Neural progenitor cell (in vitro differentiated cells): Measurements from ENCODE around the gene GRIK5. TPM values are rescaled to one million over a fixed set of nuclear protein-coding genes. Genes with fewer than 3 reads are reported as not detected.
"Not testable (repeated sequence)": the region's sequence is repeated elsewhere in the genome, so short reads cannot be mapped to it uniquely, and the experiment has no call there.

Experiments used
- DNase-seq: peaks from one replicate; pipeline ENCODE4 v3.0.0-alpha.2; 2016; ENCODE audit warnings: low spot score
- H2AFZ ChIP-seq: fragments of 200-600 bp; sonication (generic); replicated peaks from 2 replicates; pipeline ENCODE4 v1.6.1; 2016; ENCODE audit warnings: antibody characterized with exemption
- H3F3A ChIP-seq: fragments of 200-600 bp; sonication (generic); 2 replicates; pipeline ENCODE4 v1.6.1; 2016; ENCODE audit warnings: antibody characterized with exemption, low read depth
- H3K27ac ChIP-seq: fragments of 200-600 bp; sonication (generic); 2 replicates; pipeline ENCODE4 v1.5.1; 2016; ENCODE audit warnings: mild to moderate bottlenecking
- H3K27me3 ChIP-seq: fragments of 200-600 bp; sonication (generic); 2 replicates; pipeline ENCODE4 v1.6.1; 2016; ENCODE audit warnings: mild to moderate bottlenecking, moderate library complexity
- H3K36me3 ChIP-seq: fragments of 200-600 bp; sonication (generic); 2 replicates; pipeline ENCODE4 v1.5.1; 2016
- H3K4me1 ChIP-seq: fragments of 200-600 bp; sonication (generic); 2 replicates; pipeline ENCODE4 v1.6.1; 2016; ENCODE audit warnings: mixed run types
- H3K4me2 ChIP-seq: fragments of 200-600 bp; sonication (generic); 2 replicates; pipeline ENCODE4 v1.6.1; 2016
- H3K4me3 ChIP-seq: fragments of 200-600 bp; sonication (generic); 2 replicates; pipeline ENCODE4 v1.5.1; 2016
- H3K79me2 ChIP-seq: fragments of 200-600 bp; sonication (generic); 2 replicates; pipeline ENCODE4 v1.6.1; 2016; ENCODE audit warnings: low read depth
- H3K9ac ChIP-seq: fragments of 200-600 bp; sonication (generic); 2 replicates; pipeline ENCODE4 v1.6.1; 2016
- H3K9me3 ChIP-seq: fragments of 200-600 bp; sonication (generic); 2 replicates; pipeline ENCODE4 v1.5.1; 2016; ENCODE audit warnings: low read depth
- H4K20me1 ChIP-seq: fragments of 200-600 bp; sonication (generic); 2 replicates; pipeline ENCODE4 v1.6.1; 2016; ENCODE audit warnings: low read depth
- H3K27ac Mint-ChIP-seq: 3 replicates; pipeline ENCODE4 v1.8.0; 2021; ENCODE audit warnings: mixed read lengths
- H3K27me3 Mint-ChIP-seq: 2 replicates; pipeline ENCODE4 v1.8.0; 2022; ENCODE audit warnings: low read depth, mild to moderate bottlenecking, inconsistent platforms, moderate library complexity, mixed read lengths; ENCODE audit not compliant: insufficient read depth
- H3K36me3 Mint-ChIP-seq: 3 replicates; pipeline ENCODE4 v1.8.0; 2021; ENCODE audit warnings: mixed read lengths
- H3K4me1 Mint-ChIP-seq: 3 replicates; pipeline ENCODE4 v1.8.0; 2021; ENCODE audit warnings: mixed read lengths
- H3K4me3 Mint-ChIP-seq: 3 replicates; pipeline ENCODE4 v1.8.0; 2021; ENCODE audit warnings: mild to moderate bottlenecking, moderate library complexity, mixed read lengths
- H3K9me3 Mint-ChIP-seq: 3 replicates; pipeline ENCODE4 v1.8.0; 2020; ENCODE audit warnings: mixed read lengths
- CTCF ChIP-seq: fragments of 200-600 bp; sonication (generic); IDR thresholded peaks from 2 replicates; pipeline ENCODE4 v1.5.1; 2017; ENCODE audit warnings: antibody characterized with exemption, mild to moderate bottlenecking
- EZH2 ChIP-seq: fragments of 200-600 bp; sonication (generic); IDR thresholded peaks from 2 replicates; pipeline ENCODE4 v1.6.1; 2017; ENCODE audit warnings: antibody characterized with exemption, mild to moderate bottlenecking, moderate library complexity
- EZH2phosphoT487 ChIP-seq: fragments of 200-600 bp; sonication (generic); IDR thresholded peaks from 2 replicates; pipeline ENCODE4 v1.6.1; 2017; ENCODE audit warnings: antibody characterized with exemption
- total RNA-seq: library from RNA; depleted of rRNA; stranded (reverse); fragments of >200 nt; gene quantifications from 2 replicates; pipeline ENCODE4 v1.2.3, GENCODE V29; 2015; ENCODE audit warnings: low replicate concordance

Gene GRIK5
- total RNA-seq, 1 donor from 2014 or later: 5.8 TPM

DNA sequence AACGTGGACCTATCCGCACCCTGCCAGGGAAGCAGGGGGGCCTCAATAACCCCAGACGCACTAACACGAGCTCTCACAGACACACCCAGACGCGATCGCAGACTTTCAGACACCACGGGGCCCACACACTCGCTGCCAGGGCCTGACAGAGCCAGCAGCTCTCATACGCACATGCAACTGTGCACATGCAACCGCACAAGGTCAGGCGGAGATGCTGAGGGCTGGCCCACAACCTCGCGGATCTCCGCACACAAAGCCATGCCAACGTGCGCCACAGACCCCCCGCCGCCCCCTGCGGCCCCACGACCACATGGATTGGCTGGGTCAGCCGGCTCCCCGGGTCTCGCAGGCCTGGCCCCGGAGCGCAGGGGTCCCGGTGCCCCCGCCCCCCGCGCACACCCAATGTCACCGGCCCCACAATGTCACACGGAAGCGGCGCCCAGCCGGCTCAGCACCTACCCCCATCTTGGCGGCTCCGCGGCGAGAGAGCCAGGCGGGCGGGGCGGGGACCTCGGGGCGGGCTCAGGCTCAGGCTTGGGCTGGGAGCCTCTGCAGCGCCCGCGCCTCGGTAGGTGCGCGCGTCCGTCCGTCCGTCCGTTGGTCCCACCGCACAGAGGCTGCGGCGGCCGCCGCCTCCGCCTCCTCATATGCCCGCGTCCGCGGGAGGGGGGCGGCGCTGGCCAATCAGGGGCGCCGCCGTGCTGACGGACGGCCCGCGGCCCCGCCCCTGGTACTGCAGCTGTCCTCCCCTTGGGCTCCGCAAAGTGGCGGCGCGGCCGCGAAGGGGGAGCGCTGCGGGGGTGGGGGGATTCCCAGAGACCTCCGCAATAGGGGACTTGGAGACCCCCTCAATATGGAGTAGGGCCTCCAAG lies 76.2 kb downstream of the GRIK5 start, which contains the start of gene ATP1A3:
Gene ATP1A3 (minus strand): TSS at position 619 of the 872 bp plus-strand sequence. CDS start 154 bp downstream, at position 465.
- peak within 1 kb of the TSS; percentile 3 for H3K27ac Mint-ChIP-seq
- H3K79me2 ChIP-seq: no peaks in the 10 kb centered on the region
- peak; percentile 93 for DNase-seq
- peak within 1 kb of the TSS; percentile 82 for H3K4me2 ChIP-seq
- peaks cover 45% of the 10 kb centered on the region for H3K27me3 Mint-ChIP-seq
- peaks cover 2% of the 10 kb centered on the region for H3K9me3 Mint-ChIP-seq
- H3K4me1 ChIP-seq: peaks cover 4% of the 10 kb centered on the region
- peaks cover 22% of the 10 kb centered on the region for H3F3A ChIP-seq
- peaks cover 45% of the 10 kb centered on the region for H4K20me1 ChIP-seq
- H3K4me3 Mint-ChIP-seq: peak within 1 kb of the TSS; percentile 91
- no peak within 1 kb of the TSS for H3K9ac ChIP-seq
- H2AFZ ChIP-seq: peak within 1 kb of the TSS; percentile 36
- no peak within 1 kb of the TSS for H3K27ac ChIP-seq
- H3K36me3 ChIP-seq: no peaks in the 10 kb centered on the region
- H3K27me3 ChIP-seq: peaks cover 84% of the 10 kb centered on the region
- H3K4me1 Mint-ChIP-seq: peaks cover 43% of the 10 kb centered on the region
- H3K36me3 Mint-ChIP-seq: no peaks in the 10 kb centered on the region
- no peaks in the 10 kb centered on the region for H3K9me3 ChIP-seq
- peak; percentile 54 for TF ChIP-seq EZH2phosphoT487
- TF ChIP-seq EZH2: peak; percentile 60
- TF ChIP-seq CTCF: no peak
- H3K4me3 ChIP-seq: peak within 1 kb of the TSS; percentile 54

- H3K4me3 ChIP-seq, H3K9ac ChIP-seq, H3K4me1 ChIP-seq, H3K27ac Mint-ChIP-seq, H3K9me3 Mint-ChIP-seq, H3K4me3 Mint-ChIP-seq, H3K36me3 ChIP-seq, H2AFZ ChIP-seq, H3K9me3 ChIP-seq, DNase-seq, H3K4me2 ChIP-seq, H3K36me3 Mint-ChIP-seq, H3K27ac ChIP-seq, H3K79me2 ChIP-seq: not testable (repeated sequence)
- Histone ChIP-seq H4K20me1 (peaks cover 29% of the 10 kb centered on the region), H3F3A (peaks cover 15% of the 10 kb centered on the region), H3K27me3 (peaks cover 66% of the 10 kb centered on the region)
- Mint-ChIP-seq H3K27me3 (peaks cover 32% of the 10 kb centered on the region), H3K4me1 (peaks cover 35% of the 10 kb centered on the region)
Observed at GRCh38 chr19:41991925-41992569, 78.0 kb downstream of the GRIK5 start.

DNA sequence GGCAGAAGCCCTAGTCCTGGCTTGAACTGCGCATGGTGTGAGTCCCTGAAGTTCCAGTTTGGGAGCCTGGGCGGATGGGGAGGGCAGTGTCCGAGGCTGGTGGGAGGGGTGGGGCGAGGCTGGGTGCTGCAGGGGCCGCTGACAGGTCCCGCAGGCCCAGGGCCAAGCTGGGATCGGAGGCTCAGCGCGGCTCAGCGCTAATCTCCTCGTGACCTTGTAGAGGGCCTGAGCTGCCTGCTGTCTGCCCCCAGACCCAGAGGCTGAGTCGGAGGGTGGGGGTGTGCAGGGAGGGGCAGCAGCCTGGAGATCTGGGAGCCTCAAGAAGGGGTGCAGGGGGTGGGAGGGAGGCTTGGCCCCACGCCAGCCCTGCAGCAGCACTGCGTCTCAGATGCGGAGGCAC lies 79.0 kb downstream of the GRIK5 start:
- H3K36me3 ChIP-seq: no peaks in the 10 kb centered on the region

More for the DNA sequence above, 79.0 kb downstream of the GRIK5 start:
- H3K79me2 ChIP-seq: no peaks in the 10 kb centered on the region
- no peak overlapping the region for H3K4me3 ChIP-seq
- peaks cover 5% of the 10 kb centered on the region for H3F3A ChIP-seq
- H3K4me1 Mint-ChIP-seq: peaks cover 26% of the 10 kb centered on the region
- H3K9me3 ChIP-seq: no peaks in the 10 kb centered on the region
- no peaks in the 10 kb centered on the region for H3K4me1 ChIP-seq
- no peak overlapping the region for H3K9ac ChIP-seq
- H3K36me3 Mint-ChIP-seq: no peaks in the 10 kb centered on the region
- no peak overlapping the region for H3K27ac Mint-ChIP-seq
- H3K4me2 ChIP-seq: no peak overlapping the region
- peaks cover 2% of the 10 kb centered on the region for H3K9me3 Mint-ChIP-seq
- H2AFZ ChIP-seq: no peak overlapping the region
- TF ChIP-seq EZH2phosphoT487 (no peak), EZH2 (no peak), CTCF (no peak)
- H3K27me3 ChIP-seq: peaks cover 56% of the 10 kb centered on the region
- H4K20me1 ChIP-seq: peaks cover 19% of the 10 kb centered on the region
- peak; percentile 21 for DNase-seq
- H3K4me3 Mint-ChIP-seq: no peak overlapping the region
- peaks cover 25% of the 10 kb centered on the region for H3K27me3 Mint-ChIP-seq
- H3K27ac ChIP-seq: no peak overlapping the region
